Left hindlimb (tissue), 1 donor: Measurements from ENCODE around the gene C3AR1.
A peak's percentile ranks its signal among the peaks of the same experiment; 100 is the strongest.
"Not testable (repeated sequence)": the region's sequence is repeated elsewhere in the genome, so short reads cannot be mapped to it uniquely, and the experiment has no call there.

Experiments
- DNase-seq: peaks from one replicate; pipeline ENCODE4 v3.0.0-alpha.2; 2018

Gene C3AR1

DNA sequence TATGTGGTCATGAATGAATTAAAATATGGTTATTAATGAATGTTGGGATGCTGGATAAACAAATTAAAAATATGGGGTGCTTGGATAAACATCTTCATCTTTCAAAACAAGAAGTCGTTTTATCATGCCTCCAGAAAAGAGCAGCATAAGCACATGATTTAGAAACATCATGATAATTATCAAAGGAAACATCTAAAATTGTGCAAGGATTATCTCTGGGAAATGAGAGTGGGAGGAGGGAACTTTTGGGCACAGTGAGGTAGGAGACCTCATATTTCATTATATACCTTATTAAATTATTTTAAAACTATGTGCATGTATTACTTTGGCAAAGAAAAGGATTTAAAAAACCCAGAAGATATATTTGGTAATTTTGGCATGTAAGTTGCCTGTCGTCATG lies 8.9 kb downstream of the C3AR1 start:
- DNase-seq, result no peak

DNA sequence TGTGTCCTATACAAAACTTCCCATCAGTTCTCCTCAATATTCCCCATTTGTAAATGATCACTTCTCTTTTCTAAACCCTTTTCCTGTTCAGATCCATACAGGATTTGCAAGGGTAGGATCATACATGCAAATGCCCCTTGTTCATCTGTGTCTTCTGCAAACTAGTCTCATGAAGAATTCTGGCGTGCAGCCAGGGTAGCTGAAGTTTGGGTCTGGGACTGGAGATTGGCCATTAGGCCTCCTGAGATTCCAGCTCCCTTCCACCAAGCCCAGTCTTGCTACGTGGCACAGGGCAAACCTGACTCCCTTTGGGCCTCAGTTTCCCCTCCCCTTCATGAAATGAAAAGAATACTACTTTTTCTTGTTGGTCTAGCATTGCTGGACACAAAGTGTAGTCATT lies 11.3 kb downstream of the C3AR1 start:
- no peak for DNase-seq

GRCh38 chr12:8052679-8053078 lies 13.5 kb downstream of the C3AR1 start:
- no peak for DNase-seq

GRCh38 chr12:8050600-8051250 lies 15.4 kb downstream of the C3AR1 start:
- no peak for DNase-seq

GRCh38 chr12:8048906-8049305 lies 17.3 kb downstream of the C3AR1 start:
- DNase-seq, result no peak

GRCh38 chr12:8047842-8048241 lies 18.3 kb downstream of the C3AR1 start:
- DNase-seq, result no peak

GRCh38 chr12:8045952-8046944 lies 19.9 kb downstream of the C3AR1 start:
- peak; percentile 78 for DNase-seq

GRCh38 chr12:8040791-8041190 lies 25.4 kb downstream of the C3AR1 start:
- DNase-seq, result no peak

GRCh38 chr12:8038659-8039114 lies 27.5 kb downstream of the C3AR1 start:
- peak; percentile 57 for DNase-seq

DNA sequence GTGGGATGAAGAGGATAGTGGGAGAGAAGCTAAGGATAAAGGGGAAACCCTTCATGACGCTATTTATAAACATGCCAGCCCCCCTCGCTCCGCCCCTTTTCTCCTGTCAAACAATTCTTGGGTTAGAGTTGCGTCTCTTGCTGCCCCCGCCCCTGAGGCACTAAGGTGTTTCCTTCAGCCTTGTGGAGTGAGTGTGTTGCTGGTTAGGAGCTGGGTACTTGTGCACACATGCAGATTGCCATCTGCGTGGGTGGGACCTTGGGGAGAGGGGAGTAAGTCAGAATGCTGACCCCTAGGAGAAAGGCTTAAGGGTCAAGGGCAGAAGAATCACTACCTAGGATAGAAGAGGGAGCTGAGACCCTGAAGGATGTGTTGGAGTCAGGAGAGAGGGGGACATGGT lies 28.2 kb downstream of the C3AR1 start:
- DNase-seq, result no peak

GRCh38 chr12:8037046-8037663 lies 29.0 kb downstream of the C3AR1 start:
- DNase-seq, result no peak

GRCh38 chr12:8036346-8036745 lies 29.8 kb downstream of the C3AR1 start:
- no peak for DNase-seq

DNA sequence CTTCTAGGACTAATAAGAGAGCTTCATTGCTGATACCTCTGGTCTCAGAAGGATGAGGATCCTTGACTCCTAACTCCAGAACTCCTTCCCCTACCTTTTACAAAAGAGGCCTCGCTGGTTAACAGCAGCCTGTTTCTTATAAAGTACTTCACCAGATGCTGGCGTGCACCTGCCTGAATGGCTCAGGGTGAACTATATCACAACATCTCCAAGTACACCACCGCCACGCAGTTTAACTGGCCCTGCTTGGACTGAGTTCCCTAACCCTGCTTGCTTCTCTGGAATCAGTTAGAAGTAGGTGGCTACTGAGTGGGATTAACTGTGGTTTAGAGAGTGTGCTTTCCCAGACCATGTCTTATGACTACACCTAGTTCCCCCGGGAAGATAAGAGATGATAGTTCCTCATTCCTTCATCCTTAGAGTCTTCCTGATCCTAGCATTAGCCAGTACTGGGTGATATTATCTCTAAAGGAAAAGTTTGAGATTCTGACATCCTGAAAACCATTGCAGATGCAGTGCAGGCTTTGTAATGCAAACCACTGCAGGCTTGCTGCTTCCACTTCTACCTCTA lies 30.6 kb downstream of the C3AR1 start:
- no peak for DNase-seq

GRCh38 chr12:8034802-8035201 lies 31.4 kb downstream of the C3AR1 start:
- no peak for DNase-seq

DNA sequence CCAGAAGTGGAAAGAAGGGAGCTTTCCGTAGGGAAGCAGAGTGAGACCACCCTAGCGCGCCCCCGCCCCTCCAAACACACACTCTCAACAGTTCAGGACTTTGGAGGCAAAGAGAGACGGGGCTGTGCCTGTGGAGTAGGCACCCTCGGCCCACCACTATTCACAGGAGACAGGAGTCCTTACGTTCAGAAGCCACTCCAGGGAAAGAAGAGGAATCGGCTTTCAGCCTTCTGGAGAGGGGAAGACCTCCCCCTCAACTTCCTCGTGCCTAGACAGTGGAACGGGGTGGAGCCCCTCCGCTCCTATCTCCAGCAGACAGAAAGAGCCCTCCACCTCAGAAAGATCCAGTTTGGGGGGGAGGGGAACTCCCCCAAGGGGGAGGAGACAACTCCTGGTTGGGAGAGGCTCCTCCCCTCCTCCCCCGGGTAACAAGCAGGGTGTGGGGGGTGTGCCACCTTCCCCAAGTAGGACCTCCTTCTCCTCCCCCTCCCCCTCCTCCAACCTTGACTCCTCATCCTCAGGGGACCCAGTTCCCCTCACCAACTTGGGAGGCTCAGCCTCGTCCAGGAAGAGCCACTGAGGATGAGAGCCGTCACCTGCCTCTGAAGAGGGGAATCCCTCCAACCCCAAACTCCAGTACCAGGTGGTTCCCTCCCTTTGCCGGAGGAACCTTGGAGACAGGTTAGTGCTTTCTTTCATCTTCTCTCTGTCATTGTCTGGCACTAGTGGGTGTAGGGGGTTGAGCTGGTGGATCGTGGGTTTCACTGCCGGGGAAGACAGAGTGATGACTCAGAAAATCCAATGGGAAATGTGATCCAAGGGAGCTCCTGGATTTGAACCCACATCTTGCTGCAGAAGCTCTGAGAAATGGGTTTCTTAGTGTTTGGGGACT lies 32.8 kb downstream of the C3AR1 start:
- peak; percentile 71 for DNase-seq

- DNase-seq, result peak; percentile 91
Measured at GRCh38 chr12:8032242-8033152, 33.7 kb downstream of the C3AR1 start, which contains the start of gene FOXJ2. Gene FOXJ2 (plus strand): TSS chr12:8032716. CDS start chr12:8039833, 7,117 bp downstream.

- no peak for DNase-seq
Measured at GRCh38 chr12:8031872-8032241, 34.3 kb downstream of the C3AR1 start.

GRCh38 chr12:8031017-8031416 lies 35.1 kb downstream of the C3AR1 start:
- DNase-seq, result not testable (repeated sequence)

DNA sequence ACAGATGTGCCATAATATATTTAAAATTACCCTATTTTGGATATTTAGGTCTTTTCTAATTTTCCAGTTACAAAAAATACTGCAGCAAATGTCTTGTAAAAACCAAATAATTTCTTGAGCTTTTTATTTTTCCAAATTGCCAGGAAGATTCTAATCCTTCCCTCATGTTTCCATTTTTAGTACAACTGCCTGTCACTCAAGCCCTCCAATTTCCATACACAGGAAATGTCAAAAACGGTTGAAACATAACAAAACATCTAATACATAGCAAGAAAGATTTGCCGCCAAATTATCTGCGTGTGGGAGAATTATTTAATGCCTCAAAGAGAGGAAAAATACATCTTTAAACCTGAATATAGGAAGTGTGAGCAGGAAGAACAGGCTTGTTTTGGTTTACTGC lies 36.0 kb downstream of the C3AR1 start:
- no peak for DNase-seq

DNA sequence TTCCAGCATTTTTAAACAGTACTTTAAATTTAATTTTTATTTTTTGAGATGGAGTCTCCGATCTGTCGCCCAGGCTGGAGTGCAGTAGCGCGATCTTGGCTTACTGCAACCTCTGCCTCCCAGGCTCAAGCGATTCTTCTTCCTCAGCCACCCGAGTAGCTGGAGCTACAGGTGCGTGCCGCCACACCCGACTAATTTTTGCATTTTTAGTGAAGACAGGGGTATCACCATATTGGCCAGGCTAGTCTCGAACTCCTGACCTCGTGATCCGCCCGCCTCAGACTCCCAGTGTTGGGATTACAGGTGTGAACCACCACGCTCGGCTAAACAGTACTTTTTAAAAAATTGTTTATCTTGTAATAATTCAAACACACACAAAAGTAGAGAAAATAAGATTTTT lies 37.9 kb downstream of the C3AR1 start:
- no peak for DNase-seq

- no peak for DNase-seq
Measured at GRCh38 chr12:8027856-8028255, 38.3 kb downstream of the C3AR1 start.
